GM12872 (cell line): ENCODE measurements around the gene ZMIZ1.

Source experiments
- CTCF ChIP-seq: IDR thresholded peaks from 3 replicates; pipeline ENCODE4 v1.5.1; 2011; ENCODE audit warnings: low read depth, mild to moderate bottlenecking, low read length, moderate library complexity; ENCODE audit not compliant: insufficient read depth

ZMIZ1 gene

GRCh38 chr10:79241629-79241989 is 172.8 kb downstream of the ZMIZ1 start:
- no peak for TF ChIP-seq CTCF

GRCh38 chr10:79241990-79242619 is 173.3 kb downstream of the ZMIZ1 start:
- no peak for TF ChIP-seq CTCF

- TF ChIP-seq CTCF, result no peak
Observed at GRCh38 chr10:79242620-79243152, 173.9 kb downstream of the ZMIZ1 start.

GRCh38 chr10:79243181-79244067 is 174.7 kb downstream of the ZMIZ1 start:
- peak; percentile 8; the same call in 1 of the 3 replicates for TF ChIP-seq CTCF

GRCh38 chr10:79244068-79244442 is 175.3 kb downstream of the ZMIZ1 start:
- TF ChIP-seq CTCF, result no peak

GRCh38 chr10:79244841-79245504 is 176.2 kb downstream of the ZMIZ1 start:
- TF ChIP-seq CTCF, result no peak

GRCh38 chr10:79245539-79246208 is 176.9 kb downstream of the ZMIZ1 start:
- TF ChIP-seq CTCF, result no peak
